ENCODE measurements around the gene CAV2. TPM values are rescaled to one million over a fixed set of nuclear protein-coding genes. Genes with fewer than 3 reads are reported as not detected.

CAV2 gene, protein sequence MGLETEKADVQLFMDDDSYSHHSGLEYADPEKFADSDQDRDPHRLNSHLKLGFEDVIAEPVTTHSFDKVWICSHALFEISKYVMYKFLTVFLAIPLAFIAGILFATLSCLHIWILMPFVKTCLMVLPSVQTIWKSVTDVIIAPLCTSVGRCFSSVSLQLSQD
- 21.6 and 25.2 TPM in 2 replicates for total RNA-seq (2014; rRNA removed; shearing (Covaris generic))

- Histone ChIP-seq H3K4me3 (peak within 1 kb of the TSS; percentile 93), H3K4me1 (peaks cover 6% of the 10 kb centered on the region; the same call in 1 of the 2 replicates), H3K36me3 (no peaks in the 10 kb centered on the region), H3K9me3 (replicated peaks) (no peaks in the 10 kb centered on the region), H3K27me3 (no peaks in the 10 kb centered on the region), H3K27ac (peak within 1 kb of the TSS; percentile 67)
- DNase-seq, result peak; percentile 80 to 82
These were observed at the start of gene CAV2 for GRCh38 chr7:116499168-116500077. Gene CAV2, plus strand, starts transcription at chr7:116499738. Its CDS starts 44 bp downstream, at chr7:116499782.

GRCh38 chr7:116449950-116450349 is 49.6 kb upstream of the CAV2 start:
- Histone ChIP-seq H3K9me3 (replicated peaks) (no peaks in the 10 kb centered on the region), H3K27ac (no peak overlapping the region)
- no peak for DNase-seq

GRCh38 chr7:116451957-116452729 is 47.4 kb upstream of the CAV2 start:
- Histone ChIP-seq H3K36me3 (no peaks in the 10 kb centered on the region), H3K4me3 (no peak overlapping the region), H3K4me1 (no peaks in the 10 kb centered on the region; the same call in 1 of the 2 replicates), H3K27me3 (no peaks in the 10 kb centered on the region), H3K27ac (no peak overlapping the region), H3K9me3 (replicated peaks) (no peaks in the 10 kb centered on the region)
- no peak for DNase-seq

More at GRCh38 chr7:116449950-116450349, 49.6 kb upstream of the CAV2 start:
- no peak overlapping the region for H3K4me3 ChIP-seq
- H3K4me1 ChIP-seq, result no peaks in the 10 kb centered on the region; the same call in 1 of the 2 replicates
- no peaks in the 10 kb centered on the region for H3K36me3 ChIP-seq
- H3K27me3 ChIP-seq, result no peaks in the 10 kb centered on the region

- Histone ChIP-seq H3K4me3 (no peak overlapping the region), H3K27ac (no peak overlapping the region), H3K4me1 (no peaks in the 10 kb centered on the region), H3K9me3 (replicated peaks) (no peaks in the 10 kb centered on the region), H3K27me3 (no peaks in the 10 kb centered on the region), H3K36me3 (no peaks in the 10 kb centered on the region)
- no peak for DNase-seq
These were observed 45.2 kb upstream of the CAV2 start for GRCh38 chr7:116454377-116454776.

- no peaks in the 10 kb centered on the region for H3K9me3 ChIP-seq (replicated peaks)
- no peaks in the 10 kb centered on the region for H3K36me3 ChIP-seq
- H3K27me3 ChIP-seq, result no peaks in the 10 kb centered on the region
- DNase-seq, result no peak
- H3K27ac ChIP-seq, result no peak overlapping the region
- H3K4me3 ChIP-seq, result no peak overlapping the region
- H3K4me1 ChIP-seq, result no peaks in the 10 kb centered on the region
These were observed 44.5 kb upstream of the CAV2 start for GRCh38 chr7:116455009-116455408.

GRCh38 chr7:116455499-116455898 is 44.0 kb upstream of the CAV2 start:
- Histone ChIP-seq H3K36me3 (no peaks in the 10 kb centered on the region), H3K4me3 (no peak overlapping the region), H3K9me3 (replicated peaks) (no peaks in the 10 kb centered on the region), H3K27me3 (no peaks in the 10 kb centered on the region), H3K27ac (no peak overlapping the region), H3K4me1 (no peaks in the 10 kb centered on the region)
- no peak for DNase-seq

DNA sequence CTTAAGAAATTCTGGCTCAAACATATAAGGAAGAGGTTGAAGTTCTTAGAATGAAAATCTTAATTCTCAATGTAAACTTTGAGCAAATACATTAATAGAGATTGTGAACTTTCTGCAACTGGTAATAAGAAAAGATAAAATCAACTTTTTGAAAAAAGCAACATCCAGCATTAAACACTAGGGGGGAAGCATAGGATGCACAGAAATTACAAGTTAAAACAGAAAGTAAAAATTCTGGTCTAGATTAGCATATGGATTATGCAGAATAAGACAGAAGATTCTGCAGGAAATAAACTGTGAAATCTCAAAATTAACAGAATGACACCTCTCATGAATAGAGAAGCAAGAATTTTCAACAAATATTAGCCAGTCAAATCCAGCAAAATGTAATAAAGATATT is 38.0 kb upstream of the CAV2 start:
- Histone ChIP-seq H3K27ac (no peak overlapping the region), H3K27me3 (no peaks in the 10 kb centered on the region), H3K4me1 (peaks cover 5% of the 10 kb centered on the region), H3K36me3 (no peaks in the 10 kb centered on the region), H3K4me3 (no peak overlapping the region), H3K9me3 (replicated peaks) (no peaks in the 10 kb centered on the region)
- DNase-seq, result no peak

DNA sequence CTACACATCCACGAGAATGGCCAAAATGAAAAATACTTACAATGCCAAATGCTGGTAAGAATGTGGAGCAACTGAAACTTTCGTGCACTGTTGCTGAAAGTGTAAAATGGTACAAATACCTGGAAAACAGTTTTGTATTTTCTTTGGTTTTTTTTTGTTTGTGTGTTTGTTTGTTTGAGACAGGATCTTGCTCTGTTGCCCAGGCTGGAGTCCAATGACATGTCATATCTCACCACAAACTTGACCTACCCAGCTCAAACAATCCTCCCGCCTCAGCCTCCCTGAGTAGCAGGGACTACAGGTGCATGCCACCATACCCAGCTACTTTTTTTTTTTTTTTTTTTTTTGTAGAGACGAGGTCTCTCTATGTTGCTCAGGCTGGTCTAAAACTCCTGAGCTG is 35.6 kb upstream of the CAV2 start:
- Histone ChIP-seq H3K36me3 (no peaks in the 10 kb centered on the region), H3K27ac (no peak overlapping the region), H3K4me1 (peaks cover 5% of the 10 kb centered on the region), H3K9me3 (replicated peaks) (no peaks in the 10 kb centered on the region), H3K27me3 (no peaks in the 10 kb centered on the region), H3K4me3 (no peak overlapping the region)
- DNase-seq, result no peak

DNA sequence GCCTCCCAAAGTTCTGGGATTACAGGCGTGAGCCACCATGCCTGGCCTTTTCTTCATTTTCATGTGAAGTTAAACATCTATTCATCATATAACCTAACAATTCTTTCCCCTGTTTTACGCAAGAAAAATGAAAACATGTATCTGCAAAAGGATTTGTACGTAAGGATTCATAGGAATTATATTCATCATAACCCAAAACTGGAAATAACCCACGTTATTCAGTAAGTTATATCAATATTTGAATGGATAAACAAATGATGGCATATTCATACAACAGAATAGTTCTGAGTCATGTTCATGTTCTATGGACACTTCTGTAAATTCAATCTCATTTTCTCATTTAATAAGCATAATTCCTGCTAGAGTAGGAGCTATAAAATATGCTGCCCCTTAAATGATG is 35.2 kb upstream of the CAV2 start:
- H3K36me3 ChIP-seq, result no peaks in the 10 kb centered on the region
- no peaks in the 10 kb centered on the region for H3K27me3 ChIP-seq
- no peak for DNase-seq
- H3K27ac ChIP-seq, result no peak overlapping the region
- H3K4me3 ChIP-seq, result no peak overlapping the region
- no peaks in the 10 kb centered on the region for H3K9me3 ChIP-seq (replicated peaks)
- peaks cover 5% of the 10 kb centered on the region for H3K4me1 ChIP-seq

DNA sequence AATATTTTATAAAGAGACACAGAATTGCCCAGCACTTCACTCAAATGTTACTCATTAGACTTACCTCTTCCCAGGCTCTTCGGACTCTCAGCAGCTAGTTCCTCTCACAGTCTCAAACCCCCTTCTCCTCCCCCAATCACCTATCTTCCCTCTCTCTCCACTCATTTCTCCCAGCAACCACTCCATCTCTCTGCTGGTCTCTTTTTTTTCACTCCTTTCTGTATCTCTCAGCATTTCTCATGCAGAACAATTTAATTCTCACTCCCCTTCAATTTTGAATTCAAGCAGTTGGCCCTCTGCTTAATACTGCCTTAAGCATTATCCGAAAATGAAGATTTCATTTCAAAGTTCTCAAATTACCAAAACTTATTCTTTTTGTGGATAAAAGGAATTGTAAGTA is 34.4 kb upstream of the CAV2 start:
- H3K4me3 ChIP-seq, result no peak overlapping the region
- no peaks in the 10 kb centered on the region for H3K27me3 ChIP-seq
- no peaks in the 10 kb centered on the region for H3K36me3 ChIP-seq
- H3K9me3 ChIP-seq (replicated peaks), result no peaks in the 10 kb centered on the region
- no peak for DNase-seq
- no peak overlapping the region for H3K27ac ChIP-seq
- H3K4me1 ChIP-seq, result peaks cover 5% of the 10 kb centered on the region

DNA sequence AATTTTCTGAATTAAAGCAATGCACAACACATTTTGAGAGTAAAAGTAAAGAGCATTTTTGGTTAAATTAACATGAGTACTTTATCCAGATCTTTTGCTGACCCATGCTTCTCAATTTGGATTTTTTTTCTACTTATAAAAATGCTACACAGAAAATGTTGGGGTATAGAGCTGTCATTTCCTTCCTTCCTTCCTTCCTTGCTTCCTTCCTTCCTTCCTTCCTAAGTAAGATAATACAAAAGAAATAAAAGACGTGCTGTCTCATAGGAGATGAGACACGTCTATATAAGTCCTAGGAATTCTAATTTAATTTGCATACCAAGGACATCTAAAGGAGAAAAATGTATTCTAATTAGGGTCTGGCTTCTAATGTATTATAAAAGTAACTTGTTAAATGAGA is 31.0 kb upstream of the CAV2 start:
- Histone ChIP-seq H3K4me1 (peaks cover 5% of the 10 kb centered on the region), H3K9me3 (replicated peaks) (no peaks in the 10 kb centered on the region; the same call in 1 of the 2 replicates), H3K36me3 (no peaks in the 10 kb centered on the region), H3K27me3 (no peaks in the 10 kb centered on the region), H3K4me3 (no peak overlapping the region), H3K27ac (no peak overlapping the region)
- DNase-seq, result no peak

DNA sequence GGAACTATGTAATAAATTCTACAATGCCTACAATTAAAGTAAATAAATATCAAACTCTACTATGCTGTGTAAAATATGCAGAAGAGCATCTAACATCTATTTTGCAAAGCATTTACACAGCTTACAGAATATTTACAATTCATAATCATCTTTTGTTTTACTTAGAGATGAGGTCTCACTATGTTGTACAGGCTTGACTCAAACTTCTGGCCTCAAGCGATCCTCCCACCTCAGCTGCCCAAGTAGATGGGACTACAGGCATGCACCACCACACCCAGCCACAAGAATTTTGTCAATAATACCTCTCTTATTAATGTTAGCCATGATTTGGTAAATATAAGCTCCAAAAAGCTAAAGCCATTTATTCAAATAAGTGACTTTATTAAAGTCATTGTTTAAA is 21.9 kb upstream of the CAV2 start:
- DNase-seq, result no peak

DNA sequence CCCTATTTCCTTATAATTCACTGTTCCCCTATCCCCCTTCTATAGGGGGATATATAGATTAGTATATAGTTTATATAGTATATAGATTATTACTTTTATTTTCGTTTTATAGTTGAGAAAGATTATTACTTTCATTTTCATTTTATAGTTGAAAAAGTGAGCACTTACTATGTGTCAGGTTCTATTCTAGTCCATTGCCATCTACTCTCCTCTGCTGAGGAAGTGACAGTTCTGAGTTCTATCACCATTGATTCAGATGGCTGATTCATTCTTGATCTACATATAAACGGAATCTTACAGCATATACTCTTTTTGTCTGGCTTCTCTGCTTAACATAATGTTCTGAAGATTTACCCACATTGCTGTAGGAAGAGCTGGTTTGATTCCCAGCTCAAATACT is 20.7 kb upstream of the CAV2 start:
- Histone ChIP-seq H3K27me3 (no peaks in the 10 kb centered on the region), H3K36me3 (no peaks in the 10 kb centered on the region), H3K9me3 (replicated peaks) (peaks cover 6% of the 10 kb centered on the region; the same call in 1 of the 2 replicates), H3K4me1 (peaks cover 8% of the 10 kb centered on the region; the same call in 1 of the 2 replicates), H3K4me3 (no peak overlapping the region), H3K27ac (no peak overlapping the region)
- no peak for DNase-seq

More for the DNA sequence above, 21.9 kb upstream of the CAV2 start:
- H3K4me3 ChIP-seq, result no peak overlapping the region
- peak overlapping the region; percentile 42; the same call in 1 of the 2 replicates for H3K27ac ChIP-seq
- peaks cover 6% of the 10 kb centered on the region; the same call in 1 of the 2 replicates for H3K9me3 ChIP-seq (replicated peaks)
- H3K27me3 ChIP-seq, result no peaks in the 10 kb centered on the region
- H3K4me1 ChIP-seq, result peaks cover 8% of the 10 kb centered on the region; the same call in 1 of the 2 replicates
- no peaks in the 10 kb centered on the region for H3K36me3 ChIP-seq

DNA sequence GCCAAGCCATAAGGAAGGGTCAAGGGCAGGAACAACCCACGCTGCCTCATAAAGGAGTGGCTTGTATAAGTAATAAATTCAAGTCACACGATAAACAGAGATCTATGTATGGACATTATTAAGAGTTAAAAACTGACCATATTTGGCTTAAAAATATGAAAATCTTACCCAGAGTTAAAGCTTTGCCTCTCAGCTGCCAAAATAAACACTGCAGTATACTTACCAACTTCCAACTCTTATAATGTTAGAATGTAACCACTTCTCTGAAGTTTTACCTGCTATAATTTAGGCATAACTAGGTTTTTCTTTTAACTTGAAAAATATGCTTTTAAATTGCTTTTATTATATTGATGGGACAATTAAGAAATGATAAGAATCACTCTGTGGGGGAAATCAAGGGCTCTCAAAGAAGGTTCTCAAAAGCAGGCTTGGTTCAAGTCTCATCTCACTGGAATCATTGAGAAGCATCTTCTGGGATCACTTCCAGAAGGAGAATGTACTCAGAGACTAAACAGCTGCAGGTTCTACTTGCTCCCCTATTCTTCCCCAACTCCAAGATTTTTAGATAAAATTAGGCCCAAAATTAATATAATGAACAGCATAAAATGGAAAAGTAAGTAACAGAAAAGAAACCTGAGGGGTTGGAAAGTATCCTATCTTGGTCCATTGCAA is 16.1 kb upstream of the CAV2 start:
- no peak overlapping the region for H3K27ac ChIP-seq
- no peaks in the 10 kb centered on the region for H3K4me1 ChIP-seq
- no peak for DNase-seq
- H3K36me3 ChIP-seq, result no peaks in the 10 kb centered on the region
- H3K27me3 ChIP-seq, result no peaks in the 10 kb centered on the region
- H3K9me3 ChIP-seq (replicated peaks), result no peaks in the 10 kb centered on the region
- H3K4me3 ChIP-seq, result no peak overlapping the region

Data from SJCRH30 (cell line).